Prostate gland (tissue), 2 donors: ENCODE data around the gene KDSR. TPM values are rescaled to one million over a fixed set of nuclear protein-coding genes. Genes with fewer than 3 reads are reported as not detected.

Experiments used
- DNase-seq: peaks from one replicate; pipeline ENCODE4 v3.0.0-alpha.2; 2019; ENCODE audit warnings: low spot score
- H3K27ac ChIP-seq, 2 donors: fragments of 200-600 bp; sonication (generic); 2 replicates each; pipeline ENCODE4 v1.5.1; 2017 to 2019
- H3K27me3 ChIP-seq: fragments of 200-600 bp; sonication (generic); replicated peaks from 2 replicates; pipeline ENCODE4 v1.5.1; 2019; ENCODE audit not compliant: insufficient read depth
- H3K36me3 ChIP-seq, 2 donors: fragments of 200-600 bp; sonication (generic); 1 replicate in 1 of 2; 2 replicates in 1 of 2; pipeline versions ENCODE4 v1.5.1 to v1.8.1; 2017 to 2019
- H3K4me1 ChIP-seq: fragments of 200-600 bp; sonication (generic); replicated peaks from 2 replicates; pipeline ENCODE4 v1.5.1; 2019
- H3K4me3 ChIP-seq, 2 donors: fragments of 200-600 bp; sonication (generic); 2 replicates each; pipeline ENCODE4 v1.5.1; 2017 to 2019
- H3K9me3 ChIP-seq: fragments of 200-600 bp; sonication (generic); 2 replicates; pipeline ENCODE4 v1.5.1; 2017
- POLR2A ChIP-seq: fragments of 450-650 bp; IDR thresholded peaks from one replicate; pipeline ENCODE4 v1.6.1; 2016; ENCODE audit warnings: antibody characterized with exemption, mild to moderate bottlenecking
- POLR2AphosphoS5 ChIP-seq: sonication (generic); formaldehyde crosslinking; IDR thresholded peaks from one replicate; pipeline ENCODE4 v1.6.1; 2017; ENCODE audit warnings: antibody characterized with exemption
- WGBS: methylation state at CpG from one replicate; pipeline ENCODE4 v1.1.5; 2018; 5-methylcytosine and 5-hydroxymethylcytosine counted together
- intact Hi-C: fragments of 100-400 bp; cut with DNase I; formaldehyde crosslinking; loops from one replicate; pipeline ENCODE4 v1.14.2; 2022
- total RNA-seq, 2 donors: library from RNA; depleted of rRNA; stranded (reverse); fragments of >200 nt; gene quantifications; one replicate each; pipeline ENCODE4 v1.1.0, GENCODE V29; 2016
- TF ChIP-seq, protein P1 (sequence below), 4 experiments: fragments of 200-600 bp in 2 of 4; fragments of 450-650 bp in 2 of 4; sonication (generic) in 2 of 4; IDR thresholded peaks; 1 replicate in 3 of 4; 2 replicates in 1 of 4; pipeline ENCODE4 v1.5.1; 2016 to 2019; ENCODE audit warnings: antibody characterized with exemption in 4 of 4, mild to moderate bottlenecking in 2 of 4, moderate library complexity in 2 of 4

Gene KDSR
- total RNA-seq, 2 donors from 2014 or later, result 46.1 to 52.3 TPM

DNA sequence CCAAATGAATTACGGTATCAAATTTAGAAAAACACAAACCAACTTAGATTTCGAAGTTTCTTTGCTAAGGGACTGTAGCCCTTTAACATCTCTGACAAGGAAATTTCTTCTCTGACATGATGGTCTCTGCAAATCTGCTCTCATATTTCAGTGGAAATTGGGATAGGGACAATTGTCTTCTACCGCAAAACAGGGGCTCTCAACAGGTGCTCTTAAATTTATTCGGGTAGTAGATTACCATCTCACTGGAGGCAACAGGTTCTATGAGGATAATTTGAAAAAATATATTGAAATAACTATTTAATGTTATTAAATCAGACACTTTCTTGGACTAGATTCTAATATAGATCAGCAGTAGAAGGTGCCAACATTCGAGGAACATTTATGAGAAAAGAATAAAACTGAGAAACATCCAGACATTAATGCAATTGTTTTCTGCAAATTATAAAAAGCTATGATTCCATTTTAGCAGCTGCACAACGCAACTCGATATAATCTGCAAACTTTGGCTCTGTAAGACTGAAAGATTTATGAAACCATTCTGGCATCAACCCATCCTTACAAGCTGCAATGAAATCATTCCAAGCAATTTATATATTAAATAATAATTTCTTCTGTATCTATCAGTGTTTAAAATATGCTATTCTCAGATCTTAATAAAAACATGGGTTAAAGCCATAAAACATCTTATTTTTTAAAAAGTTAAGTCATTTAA lies 37.4 kb downstream of the KDSR start:
- DNase-seq, result no peak
- Histone ChIP-seq H3K36me3 (no peaks in the 10 kb centered on the region), H3K9me3 (no peaks in the 10 kb centered on the region), H3K27me3 (no peaks in the 10 kb centered on the region), H3K27ac (no peak overlapping the region), H3K4me1 (no peaks in the 10 kb centered on the region), H3K4me3 (no peak overlapping the region)
- TF ChIP-seq POLR2AphosphoS5, result no peak
- TF ChIP-seq, protein P1, sequence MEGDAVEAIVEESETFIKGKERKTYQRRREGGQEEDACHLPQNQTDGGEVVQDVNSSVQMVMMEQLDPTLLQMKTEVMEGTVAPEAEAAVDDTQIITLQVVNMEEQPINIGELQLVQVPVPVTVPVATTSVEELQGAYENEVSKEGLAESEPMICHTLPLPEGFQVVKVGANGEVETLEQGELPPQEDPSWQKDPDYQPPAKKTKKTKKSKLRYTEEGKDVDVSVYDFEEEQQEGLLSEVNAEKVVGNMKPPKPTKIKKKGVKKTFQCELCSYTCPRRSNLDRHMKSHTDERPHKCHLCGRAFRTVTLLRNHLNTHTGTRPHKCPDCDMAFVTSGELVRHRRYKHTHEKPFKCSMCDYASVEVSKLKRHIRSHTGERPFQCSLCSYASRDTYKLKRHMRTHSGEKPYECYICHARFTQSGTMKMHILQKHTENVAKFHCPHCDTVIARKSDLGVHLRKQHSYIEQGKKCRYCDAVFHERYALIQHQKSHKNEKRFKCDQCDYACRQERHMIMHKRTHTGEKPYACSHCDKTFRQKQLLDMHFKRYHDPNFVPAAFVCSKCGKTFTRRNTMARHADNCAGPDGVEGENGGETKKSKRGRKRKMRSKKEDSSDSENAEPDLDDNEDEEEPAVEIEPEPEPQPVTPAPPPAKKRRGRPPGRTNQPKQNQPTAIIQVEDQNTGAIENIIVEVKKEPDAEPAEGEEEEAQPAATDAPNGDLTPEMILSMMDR (IDR thresholded peaks at IDR 0.05), result no peak
- no peak for TF ChIP-seq POLR2A
- intact Hi-C loops, result no loop called here
- WGBS, result 40% methylated on average over 7 of the region's 7 CpGs

DNA sequence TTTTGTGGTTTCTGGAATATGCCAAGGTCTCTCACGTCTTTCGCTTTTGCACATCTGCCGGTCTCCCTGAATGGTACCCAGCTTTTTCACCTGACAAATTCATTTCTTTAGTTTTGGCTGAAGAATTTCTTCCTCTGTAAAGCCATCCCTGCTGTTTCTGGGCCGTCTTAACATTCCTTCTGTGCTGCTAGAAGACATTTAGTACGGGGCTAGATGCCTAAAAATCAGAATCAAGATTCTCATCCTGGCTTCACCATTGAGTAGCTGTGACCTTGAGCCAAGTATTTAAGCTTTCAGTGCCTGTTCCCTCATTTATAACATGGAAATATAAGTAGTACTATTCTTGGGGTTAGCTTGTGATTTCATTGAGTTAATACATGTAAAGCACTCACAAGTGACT lies 41.0 kb downstream of the KDSR start:
- Histone ChIP-seq H3K4me3 (no peak overlapping the region), H3K4me1 (no peaks in the 10 kb centered on the region), H3K9me3 (no peaks in the 10 kb centered on the region), H3K27me3 (no peaks in the 10 kb centered on the region), H3K36me3 (no peaks in the 10 kb centered on the region), H3K27ac (no peak overlapping the region)
- TF ChIP-seq, protein P1 (IDR thresholded peaks at IDR 0.05), result no peak
- no peak for TF ChIP-seq POLR2A
- TF ChIP-seq POLR2AphosphoS5, result no peak
- intact Hi-C loops, result no loop called here
- WGBS, result 83% methylated on average over 5 of the region's 5 CpGs
- DNase-seq, result no peak

DNA sequence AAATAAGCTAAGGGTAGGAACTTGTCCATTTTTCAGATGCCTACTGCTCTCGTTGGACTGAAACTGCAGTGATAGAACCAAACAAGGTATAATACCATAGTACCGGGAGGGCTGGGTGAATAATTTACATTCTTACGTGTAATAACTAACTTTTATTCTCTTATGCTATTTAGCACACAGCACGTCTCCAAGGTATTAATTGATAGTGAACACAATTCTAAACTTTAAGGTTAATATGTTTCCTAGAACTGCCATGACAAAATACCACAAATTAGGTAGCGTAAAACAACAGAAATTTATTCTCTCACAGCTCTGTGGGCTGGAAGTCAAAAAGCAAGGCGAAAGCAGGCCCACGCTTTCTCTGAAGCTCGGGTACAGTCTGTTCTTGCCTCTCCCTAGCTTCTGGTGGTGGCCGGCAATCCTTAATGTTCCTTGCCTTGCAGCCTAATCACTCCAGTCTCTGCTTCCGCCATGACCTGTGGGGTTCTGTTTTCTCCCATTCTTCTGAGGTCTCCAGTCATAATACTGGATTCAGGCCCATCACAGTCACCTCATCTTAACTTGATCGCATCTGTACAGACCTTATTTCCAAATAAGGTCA lies 41.8 kb downstream of the KDSR start:
- Histone ChIP-seq H3K4me1 (no peaks in the 10 kb centered on the region), H3K27me3 (no peaks in the 10 kb centered on the region), H3K36me3 (no peaks in the 10 kb centered on the region), H3K9me3 (no peaks in the 10 kb centered on the region), H3K4me3 (no peak overlapping the region), H3K27ac (no peak overlapping the region)
- no peak for DNase-seq
- TF ChIP-seq POLR2A, result no peak
- no peak for TF ChIP-seq POLR2AphosphoS5
- TF ChIP-seq, protein P1 (IDR thresholded peaks at IDR 0.05), result no peak
- intact Hi-C loops, result no loop called here
- 86% methylated on average over 11 of the region's 11 CpGs for WGBS

DNA sequence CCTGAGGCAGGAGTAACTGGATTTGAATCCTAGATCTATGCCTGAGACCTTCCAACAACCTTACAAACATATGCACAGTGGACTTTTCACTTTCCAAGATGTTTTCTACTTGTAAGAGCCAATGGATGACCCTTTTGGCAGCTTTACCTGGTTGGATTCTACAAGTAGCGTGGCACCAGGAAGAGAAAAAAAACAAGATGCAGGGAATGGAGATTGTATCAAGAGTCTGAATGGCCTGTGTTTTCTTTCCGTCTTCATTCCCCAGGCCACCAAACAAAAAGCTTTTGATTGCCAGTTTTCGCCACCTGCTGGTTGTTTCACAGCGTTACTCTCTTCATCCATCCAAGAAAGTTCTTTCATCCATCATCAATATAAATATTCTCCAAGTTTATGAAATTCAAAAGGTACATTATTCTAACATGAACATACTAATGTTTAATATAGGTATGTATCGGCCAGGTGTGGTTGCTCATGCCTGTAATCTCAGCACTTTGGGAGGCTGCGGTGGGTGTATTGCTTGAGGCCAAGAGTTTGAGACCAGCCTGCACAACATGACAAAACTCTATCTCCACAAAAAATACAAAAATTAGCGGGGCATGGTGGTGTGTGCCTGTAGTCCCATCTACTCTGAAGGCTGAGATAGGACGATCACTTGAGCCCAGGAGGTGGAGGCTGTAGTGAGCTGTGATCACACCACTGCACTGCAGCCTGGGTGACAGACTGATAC lies 43.9 kb downstream of the KDSR start:
- Histone ChIP-seq H3K27ac (peak overlapping the region; percentile 46 to 53), H3K9me3 (no peaks in the 10 kb centered on the region), H3K36me3 (no peaks in the 10 kb centered on the region), H3K4me1 (no peaks in the 10 kb centered on the region), H3K4me3 (no peak overlapping the region), H3K27me3 (no peaks in the 10 kb centered on the region)
- intact Hi-C loops, result loop anchor here (2.0 kb wide), 2 partner anchors 192 to 306 kb away; no protein-coding TSS in a partner anchor
- TF ChIP-seq, protein P1 (IDR thresholded peaks at IDR 0.05), result peak; percentile 66 to 89 (median 88)
- TF ChIP-seq POLR2AphosphoS5, result peak; percentile 79
- TF ChIP-seq POLR2A, result no peak
- DNase-seq, result peak; percentile 68
- 27% methylated on average over 8 of the region's 8 CpGs for WGBS
